HepG2 (cell line): Measurements from ENCODE around the gene SYNGR2. TPM values are rescaled to one million over a fixed set of nuclear protein-coding genes. Genes with fewer than 3 reads are reported as not detected.

Source experiments
- DPF2 ChIP-seq: sonication (generic); formaldehyde crosslinking; IDR thresholded peaks from 2 replicates; pipeline ENCODE4 v1.4.0; 2020; ENCODE audit warnings: mild to moderate bottlenecking, low read depth, missing genetic modification reagents, borderline replicate concordance
- FOXM1 ChIP-seq: sonication (generic); formaldehyde crosslinking; IDR thresholded peaks from 2 replicates; pipeline ENCODE4 v1.5.0; 2020; ENCODE audit warnings: missing genetic modification reagents
- HNRNPL ChIP-seq: fragments of 200-400 bp; formaldehyde crosslinking; IDR thresholded peaks from 2 replicates; pipeline ENCODE4 v1.6.1; 2017; ENCODE audit warnings: mild to moderate bottlenecking, low read depth, low read length
- IKZF4 ChIP-seq: sonication (generic); formaldehyde crosslinking; IDR thresholded peaks from 2 replicates; pipeline ENCODE4 v1.5.1; 2020; ENCODE audit warnings: borderline replicate concordance, mild to moderate bottlenecking, low read depth, missing genetic modification reagents; ENCODE audit errors: not compliant biosample characterization
- KDM5A ChIP-seq: fragments of 200-600 bp; sonication (generic); IDR thresholded peaks from 2 replicates; pipeline ENCODE4 v1.7.0; 2018; ENCODE audit warnings: antibody characterized with exemption, mild to moderate bottlenecking, low read length, borderline replicate concordance
- KLF6 ChIP-seq: IDR thresholded peaks from 2 replicates; pipeline ENCODE4 v1.8.0; 2016; ENCODE audit warnings: missing biosample characterization, missing genetic modification reagents
- MYNN ChIP-seq: sonication (generic); formaldehyde crosslinking; IDR thresholded peaks from 2 replicates; pipeline ENCODE4 v1.4.0; 2020; ENCODE audit warnings: mild to moderate bottlenecking, low read depth, missing genetic modification reagents
- NFIB ChIP-seq: sonication (generic); formaldehyde crosslinking; IDR thresholded peaks from 2 replicates; pipeline ENCODE4 v1.9.0; 2021; ENCODE audit warnings: missing genetic modification reagents, mild to moderate bottlenecking, borderline replicate concordance
- NKX3-1 ChIP-seq: sonication (generic); formaldehyde crosslinking; IDR thresholded peaks from 2 replicates; pipeline ENCODE4 v1.5.0; 2020; ENCODE audit warnings: missing genetic modification reagents
- PCBP1 ChIP-seq: fragments of 200-400 bp; formaldehyde crosslinking; IDR thresholded peaks from 2 replicates; pipeline ENCODE4 v1.6.1; 2017; ENCODE audit warnings: mild to moderate bottlenecking, low read depth, low read length, borderline replicate concordance
- PHF20 ChIP-seq: sonication (generic); formaldehyde crosslinking; IDR thresholded peaks from 2 replicates; pipeline ENCODE4 v1.5.0; 2020; ENCODE audit warnings: mild to moderate bottlenecking, missing genetic modification reagents
- POLR2AphosphoS2 ChIP-seq: IDR thresholded peaks from 2 replicates; pipeline ENCODE4 v1.6.1; 2011; ENCODE audit warnings: low read depth, low read length, improper control_type of control experiment
- SAFB2 ChIP-seq: sonication (generic); formaldehyde crosslinking; IDR thresholded peaks from 2 replicates; pipeline ENCODE4 v1.5.1; 2020; ENCODE audit warnings: missing genetic modification reagents, low read depth, mild to moderate bottlenecking, borderline replicate concordance
- SIX4 ChIP-seq: sonication (generic); formaldehyde crosslinking; IDR thresholded peaks from 2 replicates; pipeline ENCODE4 v1.4.0; 2020; ENCODE audit warnings: missing genetic modification reagents
- TEAD2 ChIP-seq: sonication (generic); formaldehyde crosslinking; IDR thresholded peaks from 2 replicates; pipeline ENCODE4 v1.9.0; 2021; ENCODE audit warnings: missing genetic modification reagents
- XRCC5 ChIP-seq: fragments of 200-400 bp; formaldehyde crosslinking; optimal IDR thresholded peaks from 2 replicates; pipeline ENCODE3; 2017; ENCODE audit warnings: mild to moderate bottlenecking, low read length
- ZEB1 ChIP-seq: IDR thresholded peaks from 2 replicates; pipeline ENCODE4 v1.6.1; 2012; ENCODE audit warnings: mild to moderate bottlenecking, low read depth, inconsistent platforms; ENCODE audit not compliant: insufficient replicate concordance
- ZNF253 ChIP-seq: sonication (generic); formaldehyde crosslinking; IDR thresholded peaks from 2 replicates; pipeline ENCODE4 v1.8.0; 2022; ENCODE audit warnings: mild to moderate bottlenecking, missing genetic modification reagents, borderline replicate concordance
- ZNF569 ChIP-seq: sonication (generic); formaldehyde crosslinking; IDR thresholded peaks from 2 replicates; pipeline ENCODE4 v1.5.0; 2020; ENCODE audit warnings: mild to moderate bottlenecking, missing genetic modification reagents, moderate library complexity, borderline replicate concordance
- ZNF652 ChIP-seq: IDR thresholded peaks from 2 replicates; pipeline ENCODE4 v1.6.1; 2016; ENCODE audit warnings: low read depth, borderline replicate concordance
- polyA plus RNA-seq, 8 experiments: library from polyadenylated mRNA; depleted of rRNA in 3 of 8; stranded (reverse) in 7 of 8; unstranded in 1 of 8; fragments of >200 nt; fragmentation: Illumina TruSeq in 4 of 8; extraction: Trizol in 4 of 8; gene quantifications; 2 replicates each; pipeline versions ENCODE4 v1.2.1 to v1.2.3, GENCODE V29; 2011 to 2016; ENCODE audit warnings: low read depth in 4 of 8, missing spikeins in 1 of 8, mixed read lengths in 1 of 8; ENCODE audit not compliant: insufficient read depth in 1 of 8
- total RNA-seq, 5 experiments: library from RNA; depleted of rRNA; stranded (reverse); fragments of >200 nt; fragmentation: Illumina TruSeq; extraction: Trizol; gene quantifications; 2 replicates each; pipeline ENCODE4 v1.2.3, GENCODE V29; 2016; ENCODE audit warnings: low read depth in 1 of 5
- TF ChIP-seq, protein P1 (sequence below): conservative IDR thresholded peaks from 2 replicates; pipeline ENCODE4 v1.6.1; 2018; ENCODE audit warnings: missing genetic modification reagents
- TF ChIP-seq, protein P2 (sequence below): sonication (generic); formaldehyde crosslinking; IDR thresholded peaks from 2 replicates; pipeline ENCODE4 v1.8.1; 2022; ENCODE audit warnings: mild to moderate bottlenecking, missing genetic modification reagents
- TF ChIP-seq, protein P3 (sequence below): sonication (generic); formaldehyde crosslinking; IDR thresholded peaks from 2 replicates; pipeline ENCODE4 v1.4.0; 2020; ENCODE audit warnings: mild to moderate bottlenecking, missing genetic modification reagents
- TF ChIP-seq, protein P4 (sequence below): sonication (generic); formaldehyde crosslinking; IDR thresholded peaks from 2 replicates; pipeline ENCODE4 v1.5.0; 2020; ENCODE audit warnings: mild to moderate bottlenecking, missing genetic modification reagents

Gene SYNGR2
- total and polyA plus RNA-seq, 2 of the 13 experiments (the other 11 are each of a cell fraction or from before 2014, with no cell fraction given): 46.7 to 170 TPM

DNA sequence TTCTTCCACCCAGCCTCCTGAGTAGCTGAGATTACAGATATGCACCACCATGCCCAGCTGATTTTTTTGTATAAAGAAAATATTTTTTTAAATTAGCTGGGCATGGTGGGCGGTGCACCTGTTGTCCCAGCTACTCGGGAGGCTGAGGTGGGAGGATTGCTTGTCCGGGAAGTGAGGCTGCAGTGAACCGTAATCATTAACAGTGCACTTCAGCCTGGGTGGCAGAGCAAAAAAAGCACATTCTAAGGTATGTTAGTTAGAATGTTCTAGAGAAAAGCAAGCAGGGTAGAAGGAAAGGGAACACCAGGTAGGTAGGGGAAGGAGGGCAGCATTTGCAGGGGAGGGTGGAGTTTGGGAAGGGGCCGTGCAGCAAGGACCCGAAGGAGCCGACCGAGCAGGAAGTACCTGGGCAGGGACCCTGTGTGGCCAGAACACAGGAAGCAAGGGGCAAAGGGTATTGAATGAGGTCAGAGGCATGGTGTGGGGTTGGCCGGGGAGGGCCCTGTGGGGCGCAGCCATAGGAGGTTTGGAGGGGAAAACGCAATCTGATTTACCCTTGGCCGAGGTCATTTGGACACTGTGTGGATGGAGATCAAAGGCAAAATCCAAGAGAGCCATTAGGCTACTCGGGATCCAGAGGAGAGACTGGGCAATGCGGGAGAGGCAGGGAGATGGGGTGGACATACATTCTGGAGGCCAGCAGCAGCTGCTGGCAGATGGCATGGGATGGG lies 19.9 kb upstream of the SYNGR2 start (continued):
- no peak for TF ChIP-seq ZEB1
- TF ChIP-seq, protein P1, sequence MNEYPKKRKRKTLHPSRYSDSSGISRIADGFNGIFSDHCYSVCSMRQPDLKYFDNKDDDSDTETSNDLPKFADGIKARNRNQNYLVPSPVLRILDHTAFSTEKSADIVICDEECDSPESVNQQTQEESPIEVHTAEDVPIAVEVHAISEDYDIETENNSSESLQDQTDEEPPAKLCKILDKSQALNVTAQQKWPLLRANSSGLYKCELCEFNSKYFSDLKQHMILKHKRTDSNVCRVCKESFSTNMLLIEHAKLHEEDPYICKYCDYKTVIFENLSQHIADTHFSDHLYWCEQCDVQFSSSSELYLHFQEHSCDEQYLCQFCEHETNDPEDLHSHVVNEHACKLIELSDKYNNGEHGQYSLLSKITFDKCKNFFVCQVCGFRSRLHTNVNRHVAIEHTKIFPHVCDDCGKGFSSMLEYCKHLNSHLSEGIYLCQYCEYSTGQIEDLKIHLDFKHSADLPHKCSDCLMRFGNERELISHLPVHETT: no peak
- no peak for TF ChIP-seq PCBP1
- no peak for TF ChIP-seq KDM5A
- no peak for TF ChIP-seq MYNN (CRISPR knock-in tag)
- TF ChIP-seq NFIB (CRISPR knock-in tag): no peak
- peak; percentile 44; the same call in 1 of the 2 replicates for TF ChIP-seq PHF20 (CRISPR knock-in tag)
- no peak for TF ChIP-seq TEAD2 (CRISPR knock-in tag)
- TF ChIP-seq XRCC5: no peak
- TF ChIP-seq POLR2AphosphoS2: no peak
- TF ChIP-seq KLF6 (CRISPR knock-in tag): no peak
- TF ChIP-seq, protein P2, sequence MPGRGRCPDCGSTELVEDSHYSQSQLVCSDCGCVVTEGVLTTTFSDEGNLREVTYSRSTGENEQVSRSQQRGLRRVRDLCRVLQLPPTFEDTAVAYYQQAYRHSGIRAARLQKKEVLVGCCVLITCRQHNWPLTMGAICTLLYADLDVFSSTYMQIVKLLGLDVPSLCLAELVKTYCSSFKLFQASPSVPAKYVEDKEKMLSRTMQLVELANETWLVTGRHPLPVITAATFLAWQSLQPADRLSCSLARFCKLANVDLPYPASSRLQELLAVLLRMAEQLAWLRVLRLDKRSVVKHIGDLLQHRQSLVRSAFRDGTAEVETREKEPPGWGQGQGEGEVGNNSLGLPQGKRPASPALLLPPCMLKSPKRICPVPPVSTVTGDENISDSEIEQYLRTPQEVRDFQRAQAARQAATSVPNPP (CRISPR knock-in tag): no peak
- no peak for TF ChIP-seq HNRNPL
- no peak for TF ChIP-seq ZNF652 (CRISPR knock-in tag)
- TF ChIP-seq IKZF4 (CRISPR knock-in tag): no peak
- no peak for TF ChIP-seq ZNF253 (CRISPR knock-in tag)
- TF ChIP-seq, protein P3, sequence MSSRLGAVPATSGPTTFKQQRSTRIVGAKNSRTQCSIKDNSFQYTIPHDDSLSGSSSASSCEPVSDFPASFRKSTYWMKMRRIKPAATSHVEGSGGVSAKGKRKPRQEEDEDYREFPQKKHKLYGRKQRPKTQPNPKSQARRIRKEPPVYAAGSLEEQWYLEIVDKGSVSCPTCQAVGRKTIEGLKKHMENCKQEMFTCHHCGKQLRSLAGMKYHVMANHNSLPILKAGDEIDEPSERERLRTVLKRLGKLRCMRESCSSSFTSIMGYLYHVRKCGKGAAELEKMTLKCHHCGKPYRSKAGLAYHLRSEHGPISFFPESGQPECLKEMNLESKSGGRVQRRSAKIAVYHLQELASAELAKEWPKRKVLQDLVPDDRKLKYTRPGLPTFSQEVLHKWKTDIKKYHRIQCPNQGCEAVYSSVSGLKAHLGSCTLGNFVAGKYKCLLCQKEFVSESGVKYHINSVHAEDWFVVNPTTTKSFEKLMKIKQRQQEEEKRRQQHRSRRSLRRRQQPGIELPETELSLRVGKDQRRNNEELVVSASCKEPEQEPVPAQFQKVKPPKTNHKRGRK (CRISPR knock-in tag): no peak
- TF ChIP-seq NKX3-1: no peak
- no peak for TF ChIP-seq FOXM1 (CRISPR knock-in tag)
- peak; percentile 39; the same call in 1 of the 2 replicates for TF ChIP-seq SAFB2 (CRISPR knock-in tag)
- TF ChIP-seq, protein P4, sequence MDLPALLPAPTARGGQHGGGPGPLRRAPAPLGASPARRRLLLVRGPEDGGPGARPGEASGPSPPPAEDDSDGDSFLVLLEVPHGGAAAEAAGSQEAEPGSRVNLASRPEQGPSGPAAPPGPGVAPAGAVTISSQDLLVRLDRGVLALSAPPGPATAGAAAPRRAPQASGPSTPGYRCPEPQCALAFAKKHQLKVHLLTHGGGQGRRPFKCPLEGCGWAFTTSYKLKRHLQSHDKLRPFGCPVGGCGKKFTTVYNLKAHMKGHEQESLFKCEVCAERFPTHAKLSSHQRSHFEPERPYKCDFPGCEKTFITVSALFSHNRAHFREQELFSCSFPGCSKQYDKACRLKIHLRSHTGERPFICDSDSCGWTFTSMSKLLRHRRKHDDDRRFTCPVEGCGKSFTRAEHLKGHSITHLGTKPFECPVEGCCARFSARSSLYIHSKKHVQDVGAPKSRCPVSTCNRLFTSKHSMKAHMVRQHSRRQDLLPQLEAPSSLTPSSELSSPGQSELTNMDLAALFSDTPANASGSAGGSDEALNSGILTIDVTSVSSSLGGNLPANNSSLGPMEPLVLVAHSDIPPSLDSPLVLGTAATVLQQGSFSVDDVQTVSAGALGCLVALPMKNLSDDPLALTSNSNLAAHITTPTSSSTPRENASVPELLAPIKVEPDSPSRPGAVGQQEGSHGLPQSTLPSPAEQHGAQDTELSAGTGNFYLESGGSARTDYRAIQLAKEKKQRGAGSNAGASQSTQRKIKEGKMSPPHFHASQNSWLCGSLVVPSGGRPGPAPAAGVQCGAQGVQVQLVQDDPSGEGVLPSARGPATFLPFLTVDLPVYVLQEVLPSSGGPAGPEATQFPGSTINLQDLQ (CRISPR knock-in tag): no peak
- no peak for TF ChIP-seq SIX4 (CRISPR knock-in tag)
- TF ChIP-seq DPF2 (CRISPR knock-in tag): peak; percentile 25; the same call in 1 of the 2 replicates
- no peak for TF ChIP-seq ZNF569 (CRISPR knock-in tag)
